ENCODE measurements around the gene NEDD1. TPM values are rescaled to one million over a fixed set of nuclear protein-coding genes. Genes with fewer than 3 reads are reported as not detected.

The NEDD1 gene
- total RNA-seq, 6 donors from 2014 or later, result 9.1 to 21.4 (median 12.7) TPM

GRCh38 chr12:96864335-96864734 lies 42.7 kb upstream of the NEDD1 start:
- H3K27ac ChIP-seq, result no peak overlapping the region
- no peak for ATAC-seq (ENCODE audit: low FRiP score in 2 of 2)
- no peaks in the 10 kb centered on the region for H3K9me3 ChIP-seq
- no peak for TF ChIP-seq POLR2AphosphoS5 (IDR thresholded peaks at IDR 0.05)
- TF ChIP-seq, protein P1, sequence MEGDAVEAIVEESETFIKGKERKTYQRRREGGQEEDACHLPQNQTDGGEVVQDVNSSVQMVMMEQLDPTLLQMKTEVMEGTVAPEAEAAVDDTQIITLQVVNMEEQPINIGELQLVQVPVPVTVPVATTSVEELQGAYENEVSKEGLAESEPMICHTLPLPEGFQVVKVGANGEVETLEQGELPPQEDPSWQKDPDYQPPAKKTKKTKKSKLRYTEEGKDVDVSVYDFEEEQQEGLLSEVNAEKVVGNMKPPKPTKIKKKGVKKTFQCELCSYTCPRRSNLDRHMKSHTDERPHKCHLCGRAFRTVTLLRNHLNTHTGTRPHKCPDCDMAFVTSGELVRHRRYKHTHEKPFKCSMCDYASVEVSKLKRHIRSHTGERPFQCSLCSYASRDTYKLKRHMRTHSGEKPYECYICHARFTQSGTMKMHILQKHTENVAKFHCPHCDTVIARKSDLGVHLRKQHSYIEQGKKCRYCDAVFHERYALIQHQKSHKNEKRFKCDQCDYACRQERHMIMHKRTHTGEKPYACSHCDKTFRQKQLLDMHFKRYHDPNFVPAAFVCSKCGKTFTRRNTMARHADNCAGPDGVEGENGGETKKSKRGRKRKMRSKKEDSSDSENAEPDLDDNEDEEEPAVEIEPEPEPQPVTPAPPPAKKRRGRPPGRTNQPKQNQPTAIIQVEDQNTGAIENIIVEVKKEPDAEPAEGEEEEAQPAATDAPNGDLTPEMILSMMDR (IDR thresholded peaks at IDR 0.05), result no peak
- no peak for TF ChIP-seq EP300 (IDR thresholded peaks at IDR 0.05)
- no peak for TF ChIP-seq POLR2A (IDR thresholded peaks at IDR 0.05)
- no peaks in the 10 kb centered on the region for H3K4me1 ChIP-seq
- no peak overlapping the region for H3K4me3 ChIP-seq
- no peaks in the 10 kb centered on the region for H3K36me3 ChIP-seq
- DNase-seq, result no peak
- no peaks in the 10 kb centered on the region for H3K27me3 ChIP-seq
- WGBS, 2 donors, result 54 to 71% methylated on average over 4 of the region's 4 CpGs

- Histone ChIP-seq H3K4me1 (no peaks in the 10 kb centered on the region), H3K27ac (no peak overlapping the region), H3K9me3 (no peaks in the 10 kb centered on the region), H3K27me3 (no peaks in the 10 kb centered on the region), H3K36me3 (no peaks in the 10 kb centered on the region), H3K4me3 (no peak overlapping the region)
- ATAC-seq (ENCODE audit: low FRiP score in 2 of 2) (no peak), DNase-seq (no peak)
- no peak for TF ChIP-seq POLR2AphosphoS5 (IDR thresholded peaks at IDR 0.05)
- TF ChIP-seq, protein P1 (IDR thresholded peaks at IDR 0.05), result no peak
- no peak for TF ChIP-seq EP300 (IDR thresholded peaks at IDR 0.05)
- TF ChIP-seq POLR2A (IDR thresholded peaks at IDR 0.05), result no peak
- WGBS, 2 donors, result 87 to 95% methylated on average over 4 of the region's 4 CpGs
Observed at GRCh38 chr12:96866801-96867590, 40.1 kb upstream of the NEDD1 start.

GRCh38 chr12:96870946-96871345 lies 36.1 kb upstream of the NEDD1 start:
- H3K4me1 ChIP-seq, result no peaks in the 10 kb centered on the region
- no peak overlapping the region for H3K27ac ChIP-seq
- H3K9me3 ChIP-seq, result no peaks in the 10 kb centered on the region
- 88 to 96% methylated on average over 1 of the region's 1 CpG for WGBS, 2 donors
- DNase-seq, result no peak
- no peaks in the 10 kb centered on the region for H3K27me3 ChIP-seq
- no peaks in the 10 kb centered on the region for H3K36me3 ChIP-seq
- no peak for ATAC-seq (ENCODE audit: low FRiP score in 2 of 2)
- TF ChIP-seq POLR2AphosphoS5 (IDR thresholded peaks at IDR 0.05) (no peak), POLR2A (IDR thresholded peaks at IDR 0.05) (no peak), EP300 (IDR thresholded peaks at IDR 0.05) (no peak)
- TF ChIP-seq, protein P1 (IDR thresholded peaks at IDR 0.05), result no peak
- no peak overlapping the region for H3K4me3 ChIP-seq

- Histone ChIP-seq H3K4me3 (no peak overlapping the region), H3K27ac (no peak overlapping the region), H3K36me3 (no peaks in the 10 kb centered on the region), H3K4me1 (no peaks in the 10 kb centered on the region), H3K27me3 (no peaks in the 10 kb centered on the region), H3K9me3 (no peaks in the 10 kb centered on the region)
- ATAC-seq (ENCODE audit: low FRiP score in 2 of 2) (no peak), DNase-seq (no peak)
- TF ChIP-seq POLR2A (IDR thresholded peaks at IDR 0.05) (no peak), POLR2AphosphoS5 (IDR thresholded peaks at IDR 0.05) (no peak), EP300 (IDR thresholded peaks at IDR 0.05) (no peak)
- TF ChIP-seq, protein P1 (IDR thresholded peaks at IDR 0.05), result no peak
Observed at GRCh38 chr12:96872961-96873360, 34.1 kb upstream of the NEDD1 start.

GRCh38 chr12:96874211-96874610 lies 32.8 kb upstream of the NEDD1 start:
- ATAC-seq (ENCODE audit: low FRiP score in 2 of 2), result no peak
- Histone ChIP-seq H3K27me3 (no peaks in the 10 kb centered on the region), H3K4me1 (no peaks in the 10 kb centered on the region), H3K9me3 (no peaks in the 10 kb centered on the region), H3K36me3 (no peaks in the 10 kb centered on the region), H3K4me3 (no peak overlapping the region), H3K27ac (no peak overlapping the region)
- TF ChIP-seq POLR2A (IDR thresholded peaks at IDR 0.05) (no peak), POLR2AphosphoS5 (IDR thresholded peaks at IDR 0.05) (no peak), EP300 (IDR thresholded peaks at IDR 0.05) (no peak)
- TF ChIP-seq, protein P1 (IDR thresholded peaks at IDR 0.05), result no peak
- DNase-seq, result no peak
- 87 to 89% methylated on average over 2 of the region's 2 CpGs for WGBS, 2 donors
